GM21723 (cell line): ENCODE measurements around the gene ZNF790.
"Not testable (repeated sequence)": the region's sequence is repeated elsewhere in the genome, so short reads cannot be mapped to it uniquely, and the experiment has no call there.

Experiments
- ATAC-seq: cut with Tn5 transposase; IDR thresholded peaks from one replicate; pipeline ENCODE4 v1.9.1; 2021; ENCODE audit warnings: mild to moderate bottlenecking, moderate library complexity; ENCODE audit not compliant: unreplicated experiment

The ZNF790 gene

DNA sequence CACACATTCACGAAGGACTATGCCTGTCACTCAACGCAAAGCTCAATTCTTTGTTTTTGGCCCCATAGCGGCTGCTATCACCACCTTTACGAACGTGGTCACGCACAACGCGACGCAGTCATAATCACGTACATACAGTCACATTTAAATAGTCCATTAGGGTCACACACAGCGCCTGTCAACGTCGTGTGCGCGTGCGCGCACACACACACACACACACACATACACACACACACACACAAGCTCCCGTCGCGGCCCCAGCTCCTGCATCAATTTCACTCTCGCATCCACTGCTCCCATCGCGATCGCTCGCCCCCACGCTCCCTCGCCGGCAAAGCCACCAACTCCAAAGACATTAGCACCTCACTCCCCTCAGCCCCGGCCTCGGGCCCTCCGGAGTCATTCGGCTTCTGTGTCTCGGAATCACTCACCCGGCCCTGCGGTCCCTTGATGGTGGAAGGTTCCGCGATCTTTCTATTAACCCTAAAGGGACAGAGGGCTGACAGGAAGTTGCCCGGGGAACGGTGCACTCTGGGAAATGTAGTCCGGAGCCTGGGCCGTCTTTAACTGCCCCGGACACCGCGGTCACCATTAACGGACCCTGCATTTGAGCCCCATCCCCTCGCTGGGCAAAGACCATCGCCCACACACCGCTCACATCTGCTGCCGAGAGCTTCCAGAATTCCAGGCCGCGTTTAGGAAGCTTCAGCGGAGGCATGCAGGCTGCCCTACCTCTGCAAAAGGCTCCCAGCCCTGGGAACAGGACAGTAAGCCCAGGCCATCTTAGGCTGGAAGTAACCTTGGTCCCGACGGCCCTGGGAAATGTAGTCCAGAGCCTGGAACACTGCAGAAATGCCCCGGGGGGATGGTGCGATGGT is at the start of gene ZNF790:
Gene ZNF790 (minus strand): TSS at position 482 of the 878 bp plus-strand sequence. CDS start 12,768 bp downstream, outside the sequence.
- ATAC-seq: peak; percentile 94

DNA sequence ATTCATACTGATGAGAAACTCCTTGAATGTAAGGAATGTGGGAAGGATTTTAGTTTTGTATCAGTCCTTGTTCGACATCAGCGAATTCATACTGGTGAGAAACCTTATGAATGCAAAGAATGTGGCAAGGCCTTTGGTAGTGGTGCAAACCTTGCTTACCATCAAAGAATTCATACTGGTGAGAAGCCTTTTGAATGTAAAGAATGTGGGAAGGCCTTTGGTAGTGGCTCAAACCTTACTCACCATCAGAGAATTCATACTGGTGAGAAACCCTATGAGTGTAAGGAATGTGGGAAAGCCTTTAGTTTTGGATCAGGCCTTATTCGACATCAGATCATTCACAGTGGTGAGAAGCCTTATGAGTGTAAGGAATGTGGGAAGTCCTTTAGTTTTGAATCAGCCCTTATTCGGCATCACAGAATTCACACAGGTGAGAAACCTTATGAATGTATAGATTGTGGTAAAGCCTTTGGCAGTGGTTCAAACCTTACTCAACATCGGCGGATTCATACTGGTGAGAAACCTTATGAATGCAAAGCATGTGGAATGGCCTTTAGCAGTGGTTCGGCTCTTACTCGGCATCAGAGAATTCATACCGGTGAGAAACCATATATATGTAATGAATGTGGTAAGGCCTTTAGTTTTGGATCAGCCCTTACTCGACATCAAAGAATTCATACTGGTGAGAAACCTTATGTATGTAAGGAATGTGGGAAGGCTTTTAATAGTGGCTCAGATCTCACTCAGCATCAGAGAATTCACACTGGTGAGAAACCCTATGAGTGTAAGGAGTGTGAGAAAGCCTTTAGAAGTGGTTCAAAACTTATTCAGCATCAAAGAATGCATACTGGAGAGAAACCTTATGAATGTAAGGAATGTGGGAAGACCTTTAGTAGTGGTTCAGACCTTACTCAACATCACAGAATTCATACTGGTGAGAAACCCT is 39.1 kb upstream of the ZNF790 start:
- no peak for ATAC-seq

DNA sequence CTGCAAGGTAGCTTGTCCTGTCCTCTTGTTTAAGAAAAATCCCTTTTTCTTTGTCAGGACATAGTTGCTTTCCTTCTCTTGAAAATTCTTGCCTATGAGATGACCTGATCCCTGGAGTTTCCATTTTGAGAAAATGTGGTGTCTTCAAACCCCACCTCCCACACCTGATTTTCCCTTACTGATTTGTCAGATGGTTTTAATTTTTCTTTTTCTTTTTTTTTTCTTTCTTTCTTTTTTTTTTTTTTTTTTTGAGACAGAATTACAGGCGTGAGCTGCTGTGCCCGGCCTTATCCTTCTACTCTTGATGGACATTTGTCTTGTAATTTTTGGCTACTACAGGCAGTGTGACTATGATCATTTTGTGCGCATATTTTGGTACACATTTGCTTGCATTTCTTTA is 13.7 kb upstream of the ZNF790 start:
- no peak for ATAC-seq

DNA sequence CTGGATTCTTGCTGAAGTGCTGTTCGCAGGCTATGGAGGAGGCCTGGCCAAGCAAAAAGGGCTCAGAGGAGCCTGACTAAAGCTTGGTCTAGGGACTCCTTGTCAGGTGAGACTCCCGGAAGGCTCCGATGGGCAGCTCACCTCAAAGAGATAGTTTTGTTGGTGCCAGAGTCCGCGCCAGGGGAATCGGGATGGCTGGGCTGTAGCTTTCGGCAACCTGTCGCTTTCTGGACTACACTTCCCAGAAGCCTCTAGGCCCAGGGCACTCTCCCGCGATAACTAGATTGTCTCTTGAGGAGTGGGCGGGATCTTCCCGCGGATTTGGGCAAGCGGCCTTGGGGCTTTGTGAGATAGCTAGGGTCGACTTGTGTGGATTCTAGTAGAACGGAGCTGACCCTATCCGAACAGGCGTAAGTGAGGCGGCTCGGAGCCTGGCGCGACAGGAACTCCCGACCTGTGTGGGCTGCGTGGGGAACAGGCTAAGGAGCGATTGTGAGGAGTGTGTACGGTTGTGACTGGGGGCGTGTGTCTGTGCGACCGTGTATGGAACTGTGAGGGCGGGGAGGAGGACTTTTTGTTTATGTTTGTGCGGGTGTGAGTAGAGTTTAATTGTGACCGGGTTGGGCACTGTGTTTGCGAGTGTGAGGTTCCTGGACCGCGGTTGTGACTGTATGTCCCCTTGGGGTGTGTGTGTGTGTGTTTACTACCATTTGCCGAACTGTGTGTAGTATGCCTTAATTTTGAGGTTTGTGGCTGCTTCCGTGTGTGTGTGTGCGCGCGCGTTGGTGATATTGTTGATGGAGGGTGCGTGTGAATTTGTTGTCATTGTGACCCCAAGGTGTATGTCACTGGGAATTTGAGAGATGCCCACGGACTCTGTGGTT is 12.6 kb upstream of the ZNF790 start, which contains the start of gene ZNF345:
Gene ZNF345 (plus strand): TSS at position 318 of the 884 bp plus-strand sequence. CDS start 25,955 bp downstream, outside the sequence.
- peak; percentile 83 for ATAC-seq

DNA sequence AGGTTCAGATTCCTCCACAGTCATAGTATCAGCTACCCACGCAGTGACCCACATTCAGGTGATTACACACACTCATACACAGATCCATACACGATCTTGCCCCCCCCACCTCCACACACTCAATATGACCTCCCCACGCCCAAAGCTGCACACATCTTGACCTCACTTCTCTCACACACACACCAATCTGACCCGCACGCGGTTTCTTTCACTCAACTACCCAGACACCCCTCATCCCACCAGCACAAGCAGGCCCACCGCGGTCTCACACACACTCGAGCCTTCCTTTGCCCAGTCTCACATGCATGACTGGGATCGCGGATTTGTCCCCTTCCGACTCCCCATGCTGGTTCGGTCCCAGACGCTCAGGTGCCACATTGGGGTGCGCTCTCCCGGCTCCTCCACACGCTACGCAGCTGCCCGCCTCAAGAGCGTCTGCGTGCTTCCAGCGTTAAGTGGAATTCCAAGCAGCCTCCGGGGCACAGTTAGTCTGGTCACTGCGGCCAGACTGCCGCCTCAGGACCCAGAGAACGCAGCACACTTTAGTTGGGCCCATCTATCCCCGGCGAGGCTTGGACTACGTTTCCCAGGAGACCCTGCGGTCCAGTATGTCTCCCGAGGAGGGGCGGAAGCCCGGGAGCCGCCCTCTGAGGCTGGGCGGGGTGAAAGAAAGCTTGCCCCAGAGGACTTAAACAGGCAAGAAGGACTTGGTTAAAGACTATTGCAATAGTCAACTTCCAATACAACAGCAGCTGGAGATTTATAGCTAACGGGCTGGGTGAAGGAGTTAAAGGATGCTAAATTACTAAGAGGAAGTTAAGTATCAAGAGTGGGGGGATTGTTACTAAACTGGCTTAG is 11.7 kb upstream of the ZNF790 start:
- peak; percentile 90 for ATAC-seq

DNA sequence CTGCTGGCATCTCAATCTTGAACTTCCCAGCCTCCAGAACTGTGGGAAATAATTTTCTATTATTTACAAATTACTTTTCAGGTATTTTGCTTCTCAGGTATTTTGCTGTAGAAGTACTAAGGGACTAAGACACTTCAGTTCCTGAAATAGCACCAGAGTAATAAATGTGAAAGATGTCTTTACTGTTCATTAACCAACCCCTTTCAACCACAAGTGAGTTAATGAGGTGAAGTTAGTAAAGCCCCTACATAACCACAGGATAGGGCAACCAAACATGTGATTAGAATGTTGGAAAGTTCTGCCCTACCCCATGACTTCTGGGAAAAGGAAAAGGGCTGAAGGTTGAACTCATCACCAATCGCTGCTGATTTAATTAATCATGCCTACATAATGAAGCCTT is 9.8 kb upstream of the ZNF790 start:
- ATAC-seq: no peak

DNA sequence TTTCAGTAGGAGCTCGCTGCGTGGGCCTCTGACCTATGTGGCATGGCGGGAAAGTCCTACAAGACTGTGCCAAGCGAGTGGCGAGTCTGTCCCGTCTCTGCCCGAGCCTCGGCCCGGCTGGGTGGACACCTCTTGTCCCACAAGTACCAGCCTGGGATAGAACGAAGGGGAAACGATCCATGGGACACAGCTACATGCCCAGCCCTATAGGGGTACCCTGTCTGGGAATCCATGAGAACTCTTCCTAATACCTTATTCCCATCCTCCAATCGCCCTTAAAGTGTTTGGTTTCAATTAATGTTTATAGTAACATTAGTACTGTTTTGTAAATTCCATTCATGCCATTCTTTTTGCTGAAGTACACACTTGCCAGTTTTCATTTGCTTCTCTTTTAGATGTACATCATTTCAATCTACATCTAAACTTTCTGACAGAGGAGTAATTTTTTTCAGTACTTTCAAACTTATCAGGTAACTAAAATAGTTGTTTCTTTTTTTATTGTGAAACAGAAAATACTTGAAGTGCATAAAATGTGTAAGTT is 667 bp upstream of the ZNF790 start:
- peak; percentile 13 for ATAC-seq

DNA sequence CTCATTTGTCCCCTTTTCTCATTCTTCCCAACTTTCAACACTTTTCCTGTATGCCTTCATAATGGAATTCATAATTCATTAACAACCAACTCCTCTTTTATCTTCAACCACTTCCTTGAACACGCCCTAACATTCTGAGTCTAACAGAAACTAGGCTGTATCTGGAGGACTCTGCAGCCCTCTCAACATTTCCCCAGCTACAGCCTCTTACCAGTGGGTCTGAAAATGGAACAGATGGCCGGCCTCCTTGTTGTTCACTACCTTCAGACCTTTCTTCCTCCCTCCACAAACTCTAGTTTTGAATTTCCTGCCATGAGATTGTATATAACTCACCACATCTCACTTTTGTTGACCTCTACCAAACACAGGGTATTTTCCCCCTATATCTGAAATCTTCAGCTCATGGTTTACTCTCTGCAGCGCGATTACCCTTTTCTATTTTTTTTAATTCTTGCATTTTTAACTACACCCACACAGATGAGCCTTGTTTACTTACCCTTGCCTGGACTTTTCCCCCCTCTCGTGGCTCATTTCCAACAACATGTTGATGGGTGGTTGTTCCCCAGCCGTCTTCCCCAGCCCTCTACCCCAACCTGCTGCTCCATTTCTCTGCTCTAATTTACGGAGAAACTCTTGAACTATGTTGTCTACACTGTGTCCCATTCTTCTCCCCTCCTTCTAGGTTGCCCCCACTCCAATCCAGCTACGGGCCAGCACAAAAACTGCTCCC is 846 bp downstream of the ZNF790 start:
- ATAC-seq: no peak

DNA sequence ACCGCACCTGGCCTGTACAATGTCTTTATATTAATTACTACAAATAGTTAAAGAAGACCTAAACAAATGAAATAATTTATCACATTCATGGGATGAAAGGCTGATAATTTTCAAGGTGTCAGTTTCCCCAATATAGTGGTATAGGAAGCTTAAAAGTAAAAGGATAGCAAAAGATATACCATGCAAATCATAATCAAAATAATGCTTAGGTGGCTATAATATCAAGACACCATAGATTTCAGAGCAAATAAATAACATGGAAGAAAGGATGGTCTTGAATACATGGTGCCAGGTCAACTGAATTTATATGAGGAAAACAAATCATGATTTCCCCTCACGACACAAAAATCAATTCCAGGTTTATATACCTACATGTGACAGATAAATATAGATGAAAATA is 4.8 kb downstream of the ZNF790 start:
- no peak for ATAC-seq

DNA sequence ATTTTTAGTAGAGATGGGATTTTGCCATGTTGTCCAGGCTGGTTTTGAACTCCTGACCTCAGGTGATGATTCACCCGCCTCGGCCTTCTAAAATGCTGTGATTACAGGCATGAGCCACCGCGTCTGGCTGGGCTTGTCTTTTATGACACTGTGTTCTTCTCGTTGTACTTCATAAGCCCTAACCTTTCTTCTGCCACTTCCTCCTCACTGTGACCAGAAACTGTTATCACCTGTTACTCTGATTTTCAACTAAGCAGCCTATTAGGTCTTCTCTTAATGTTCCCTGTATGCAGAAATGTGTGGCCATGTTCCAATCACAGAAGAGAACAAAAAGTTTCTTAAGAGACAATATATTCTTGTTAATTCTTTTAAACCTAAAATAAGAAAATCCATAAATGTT is 16.4 kb downstream of the ZNF790 start:
- no peak for ATAC-seq

DNA sequence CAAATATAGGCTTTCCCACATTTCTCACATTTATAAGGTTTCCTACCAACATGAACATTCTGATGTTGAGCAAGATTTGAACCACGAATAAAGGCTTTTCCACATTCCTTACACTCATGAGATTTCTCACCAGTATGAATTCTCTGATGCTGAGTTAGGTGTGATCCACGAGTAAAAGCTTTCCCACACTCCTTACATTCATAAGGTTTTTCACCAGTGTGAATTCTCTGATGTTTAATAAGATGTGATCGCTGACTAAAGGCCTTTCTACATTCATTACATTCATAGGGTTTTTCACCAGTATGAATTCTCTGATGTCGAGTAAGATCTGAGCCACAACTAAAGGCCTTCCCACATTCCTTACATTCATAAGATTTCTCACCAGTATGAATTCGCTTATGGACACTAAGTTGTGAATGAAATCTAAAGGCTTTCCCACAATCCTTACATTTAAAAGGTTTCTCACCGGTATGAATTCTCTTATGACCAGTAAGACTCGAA is 19.0 kb downstream of the ZNF790 start:
- no peak for ATAC-seq

DNA sequence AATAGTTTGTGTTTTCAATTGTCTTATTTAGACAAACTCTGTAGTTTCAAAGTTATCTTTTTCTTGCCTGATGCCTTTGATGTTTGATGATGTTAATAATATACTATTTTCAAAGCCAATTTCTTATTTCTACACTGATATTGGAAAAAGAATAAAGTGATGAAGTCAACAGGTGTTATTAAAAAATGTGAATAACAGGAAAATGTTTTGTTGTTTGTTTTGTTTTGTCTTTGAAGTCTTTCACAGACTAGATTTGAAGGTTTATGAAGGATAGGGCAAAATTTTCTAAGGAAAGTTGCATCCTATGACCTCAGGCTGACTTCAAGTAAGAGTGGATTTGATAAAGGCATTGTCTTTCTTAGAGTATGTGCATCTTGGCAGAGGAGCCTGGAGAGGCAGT is 31.2 kb downstream of the ZNF790 start:
- no peak for ATAC-seq

DNA sequence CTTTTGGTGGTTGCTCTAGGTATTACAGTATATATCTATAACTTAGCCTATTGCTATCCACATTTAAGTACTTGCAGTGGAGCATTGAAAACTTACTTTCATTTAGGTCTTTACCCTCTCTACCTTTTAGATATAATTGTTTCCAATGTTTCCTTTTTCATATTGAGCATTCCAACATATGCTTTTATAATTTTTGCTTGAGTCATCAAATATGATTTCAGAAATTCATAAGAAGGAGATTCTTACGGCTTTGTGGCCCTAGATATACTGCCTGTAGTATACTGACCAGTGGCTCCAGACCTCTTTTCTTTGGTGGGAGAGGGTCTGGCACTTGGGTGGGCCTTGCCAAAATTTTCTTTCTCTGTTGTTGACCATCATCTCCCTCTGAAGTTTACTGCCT is 32.8 kb downstream of the ZNF790 start:
- no peak for ATAC-seq

DNA sequence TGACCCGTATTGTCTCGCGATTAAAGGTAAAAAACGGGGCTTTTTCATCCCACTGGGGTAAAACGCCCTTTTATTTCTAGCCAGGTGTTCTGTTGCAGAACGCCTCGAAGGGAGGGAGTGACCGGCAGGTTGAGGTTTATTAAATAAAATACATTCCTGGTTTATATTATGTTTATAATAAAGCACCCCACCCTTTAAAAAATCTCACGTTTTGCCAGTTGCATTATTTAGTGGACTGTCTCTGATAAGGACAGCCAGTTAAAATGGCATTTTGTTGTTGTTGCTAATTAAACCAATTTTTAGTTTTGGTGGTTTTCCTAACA is 40.4 kb downstream of the ZNF790 start:
- ATAC-seq: no peak

DNA sequence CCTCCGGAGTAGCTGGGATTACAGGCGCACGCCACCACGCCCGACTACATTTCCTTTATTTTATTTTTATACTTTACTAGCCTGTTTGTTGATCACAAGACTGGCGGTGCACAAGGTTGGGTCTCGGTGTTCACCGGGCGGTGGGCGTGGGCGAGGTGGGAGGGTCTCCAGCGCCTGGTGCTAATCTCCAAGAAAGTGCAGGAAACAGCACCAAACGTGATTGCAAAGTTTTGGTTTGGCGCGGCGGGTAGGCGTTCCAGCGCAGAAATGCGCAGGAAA is 41.5 kb downstream of the ZNF790 start:
- ATAC-seq: no peak

DNA sequence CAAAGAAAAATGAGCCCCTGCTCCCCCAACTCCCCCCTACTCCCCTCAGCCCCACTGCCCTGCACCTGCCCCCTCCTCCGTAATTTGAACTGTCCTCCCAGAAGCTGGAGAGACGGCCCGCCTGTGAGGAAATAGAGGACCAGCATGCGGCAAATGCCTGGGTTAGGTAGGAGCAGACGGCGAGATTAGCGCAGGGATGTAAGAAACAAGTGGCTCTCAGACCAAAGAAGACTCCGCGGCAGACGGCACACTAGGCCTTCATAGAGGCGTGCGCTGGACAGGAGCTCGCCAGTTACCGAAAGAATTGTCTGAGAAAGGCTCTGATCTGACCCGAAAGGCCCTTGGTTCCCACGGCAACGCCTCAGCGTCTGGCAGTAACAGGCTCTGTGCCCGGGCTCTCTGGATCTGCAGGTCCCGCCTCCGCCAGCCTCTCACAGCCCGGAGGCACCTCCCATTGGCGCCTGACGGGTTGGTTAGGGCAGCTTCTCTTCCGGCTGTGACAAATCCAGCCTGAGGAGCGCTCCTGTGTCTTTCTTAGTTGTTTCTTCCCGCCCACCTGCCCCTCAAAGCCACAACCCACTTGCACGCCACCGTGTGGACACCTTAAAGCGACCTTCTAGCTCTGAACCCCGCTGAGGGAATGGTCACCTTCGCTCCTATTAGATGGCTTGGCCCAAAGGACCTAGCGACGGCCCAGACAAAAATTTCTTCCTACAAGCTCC is 46.6 kb downstream of the ZNF790 start:
- ATAC-seq: not testable (repeated sequence)

DNA sequence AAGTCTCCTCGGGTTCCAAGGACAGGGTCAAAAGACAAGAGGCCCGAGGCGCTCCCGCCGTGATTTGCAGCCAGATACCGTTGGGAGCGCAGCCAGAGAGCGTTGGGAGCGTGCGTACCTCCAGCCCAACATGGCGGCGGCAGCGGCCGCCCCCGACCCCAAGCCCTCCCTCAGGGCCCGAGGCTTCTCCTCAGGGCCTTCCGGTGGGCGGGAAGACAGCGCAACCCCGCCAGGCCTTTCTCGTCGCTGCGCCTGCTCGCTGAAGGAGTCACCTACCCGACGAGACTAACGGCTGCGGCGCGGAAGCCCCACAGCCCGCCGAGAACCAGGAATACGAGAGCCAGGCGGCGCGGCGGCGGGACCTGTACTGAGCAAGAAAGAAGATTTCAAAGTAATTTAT is 62.4 kb downstream of the ZNF790 start:
- no peak for ATAC-seq

DNA sequence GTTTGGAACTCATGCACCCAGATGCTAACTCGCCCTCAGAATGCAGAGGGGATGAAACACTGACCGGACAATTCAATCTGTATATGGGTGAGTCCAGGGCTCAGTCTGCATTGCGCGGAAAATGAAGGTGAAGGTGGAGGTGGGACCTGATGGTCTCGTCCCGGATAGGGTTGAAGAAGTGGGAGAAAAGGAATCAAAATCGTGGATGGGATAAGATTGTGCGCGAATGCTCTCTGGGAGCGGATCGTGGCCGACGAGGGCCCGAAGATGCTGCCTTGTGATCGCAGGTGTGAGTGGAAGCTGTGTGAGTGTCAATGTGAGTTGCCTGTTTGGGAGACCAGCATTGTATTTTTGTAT is 65.0 kb downstream of the ZNF790 start:
- ATAC-seq: peak; percentile 40
